Measurements from ENCODE around the gene MNX1. TPM values are rescaled to one million over a fixed set of nuclear protein-coding genes. Genes with fewer than 3 reads are reported as not detected.

MNX1 gene
- total and polyA plus RNA-seq, 10 of the 15 experiments (the other 5 are each of a cell fraction or from before 2014, with no cell fraction given): 0.22 to 2.7 (median 1.3) TPM; not detected in 1

GRCh38 chr7:157011333-157012112 lies 1.1 kb upstream of the MNX1 start (continued):
- peak; percentile 22 for TF ChIP-seq USF1 (IDR thresholded peaks at IDR 0.05; ENCODE audit: borderline replicate concordance, extremely low read length, insufficient read depth, low read depth, low read length)

- Histone ChIP-seq H3K4me2 (ENCODE audit: control insufficient read depth, insufficient read depth) (peak overlapping the region; percentile 98), H3K9ac (ENCODE audit: control insufficient read depth, insufficient read depth, low read length) (peak overlapping the region; percentile 38; the same call in 1 of the 2 replicates), H2AFZ (ENCODE audit: control insufficient read depth, low read depth, low read length) (peak overlapping the region; percentile 91), H3K27ac (ENCODE audit: control insufficient read depth, insufficient read depth) (no peak overlapping the region), H3K4me3 (peak overlapping the region; percentile 74; the same call in 1 of the 2 replicates), H3K9me3 (replicated peaks; ENCODE audit: control insufficient read depth, insufficient read depth, low read length) (no peaks in the 10 kb centered on the region; the same call in 2 of the 3 replicates), H3K36me3 (ENCODE audit: control insufficient read depth in 2 of 2, insufficient read depth in 2 of 2, low read length in 1 of 2) (no peaks in the 10 kb centered on the region; a peak in 1 of 4 replicates), H3K4me1 (ENCODE audit: control insufficient read depth, insufficient read depth, low read length) (peaks cover 11% of the 10 kb centered on the region), H3K27me3 (replicated peaks in 1 of 2; ENCODE audit: control insufficient read depth in 2 of 2, insufficient read depth in 2 of 2, low read length in 1 of 2) (peaks cover 0 to 12% of the 10 kb centered on the region in 2 experiments; a peak in 1 of 4 replicates), H4K20me1 (ENCODE audit: control insufficient read depth, insufficient read depth) (no peaks in the 10 kb centered on the region), H3K79me2 (ENCODE audit: control insufficient read depth, insufficient read depth, low read length) (no peaks in the 10 kb centered on the region)
- in situ Hi-C loops (cut with MboI) (no loop called here), intact Hi-C loops (cut with micrococcal nuclease; ENCODE audit: unreplicated experiment) (loop anchor here (2.0 to 10.0 kb wide), 3 partner anchors 115 to 345 kb away; partner anchors contain the start of genes LMBR1 and UBE3C)
- ChIA-PET POLR2A (interaction anchor here (0.6 to 1.3 kb wide), 2 partner anchors 117 to 128 kb away, joined by 3 to 6 read pairs; partner anchors contain the start of genes LMBR1 and UBE3C), CTCF (interaction anchor here (1.6 kb wide), 1 partner anchor 61 kb away, joined by 3 read pairs; the partner anchor contains the start of gene NOM1), RAD21 (ENCODE audit: unreplicated experiment) (interaction anchor here (1.0 to 1.6 kb wide), 3 partner anchors 59 to 131 kb away, joined by 3 to 5 read pairs (median 4); partner anchors contain the start of gene LMBR1), SMC1A (ENCODE audit: uncharacterized antibody, unreplicated experiment) (interaction anchor here (0.7 kb wide), 1 partner anchor 13 kb away, joined by 3 read pairs; no protein-coding TSS in a partner anchor)
- FAIRE-seq (no peak), ATAC-seq (peak; percentile 40), DNase-seq (ENCODE audit: low read depth, low spot score) (no peak)
- WGBS (ENCODE audit: insufficient coverage, insufficient replicate concordance, low lambda C conversion rate, missing lambda C conversion rate): 2% methylated on average over 53 of the region's 130 CpGs
- no TSS peak for BruUV-seq (replicated peaks)
- no peak for TF ChIP-seq CTCF (IDR thresholded peaks at IDR 0.05 in 2 of 3, conservative IDR thresholded peaks at IDR 0.05 in 1 of 3; ENCODE audit: control insufficient read depth in 2 of 3, extremely low read depth in 1 of 3, insufficient read depth in 1 of 3, low read depth in 3 of 3, low read length in 3 of 3)
- no peak for TF ChIP-seq WRNIP1 (IDR thresholded peaks at IDR 0.05; ENCODE audit: borderline replicate concordance, low read depth, low read length)
- no peak for TF ChIP-seq SREBF2 (IDR thresholded peaks at IDR 0.05; ENCODE audit: low read length)
- no peak for TF ChIP-seq RFX5 (IDR thresholded peaks at IDR 0.05; ENCODE audit: low read depth, low read length)
- no peak for TF ChIP-seq ZBTB4 (CRISPR knock-in tag; IDR thresholded peaks at IDR 0.05)
- 0 out of 2 replicates have a peak, but pooled peaks have one; percentile 65 for TF ChIP-seq LARP7 (IDR thresholded peaks at IDR 0.05)
- TF ChIP-seq MLLT1 (IDR thresholded peaks at IDR 0.05): no peak
These were observed 480 bp downstream of the MNX1 start for GRCh38 chr7:157009778-157010587.
